Hepatocyte (in vitro differentiated cells): ENCODE measurements around the gene CBS.
"Not testable (repeated sequence)": the region's sequence is repeated elsewhere in the genome, so short reads cannot be mapped to it uniquely, and the experiment has no call there.

ENCODE experiments used
- EZH2 ChIP-seq: fragments of 200-600 bp; sonication (generic); IDR thresholded peaks from 2 replicates; pipeline ENCODE4 v1.6.1; 2016; ENCODE audit warnings: antibody characterized with exemption, mild to moderate bottlenecking, borderline replicate concordance
- EZH2phosphoT487 ChIP-seq: fragments of 200-600 bp; sonication (generic); IDR thresholded peaks from one replicate; pipeline ENCODE4 v1.6.1; 2018; ENCODE audit warnings: antibody characterized with exemption, mild to moderate bottlenecking, low read depth, moderate library complexity; ENCODE audit not compliant: unreplicated experiment, severe bottlenecking
- TF ChIP-seq, protein P1 (sequence below): fragments of 200-600 bp; sonication (generic); IDR thresholded peaks from 2 replicates; pipeline ENCODE4 v1.5.1; 2016; ENCODE audit warnings: antibody characterized with exemption, mild to moderate bottlenecking; ENCODE audit not compliant: poor library complexity

DNA sequence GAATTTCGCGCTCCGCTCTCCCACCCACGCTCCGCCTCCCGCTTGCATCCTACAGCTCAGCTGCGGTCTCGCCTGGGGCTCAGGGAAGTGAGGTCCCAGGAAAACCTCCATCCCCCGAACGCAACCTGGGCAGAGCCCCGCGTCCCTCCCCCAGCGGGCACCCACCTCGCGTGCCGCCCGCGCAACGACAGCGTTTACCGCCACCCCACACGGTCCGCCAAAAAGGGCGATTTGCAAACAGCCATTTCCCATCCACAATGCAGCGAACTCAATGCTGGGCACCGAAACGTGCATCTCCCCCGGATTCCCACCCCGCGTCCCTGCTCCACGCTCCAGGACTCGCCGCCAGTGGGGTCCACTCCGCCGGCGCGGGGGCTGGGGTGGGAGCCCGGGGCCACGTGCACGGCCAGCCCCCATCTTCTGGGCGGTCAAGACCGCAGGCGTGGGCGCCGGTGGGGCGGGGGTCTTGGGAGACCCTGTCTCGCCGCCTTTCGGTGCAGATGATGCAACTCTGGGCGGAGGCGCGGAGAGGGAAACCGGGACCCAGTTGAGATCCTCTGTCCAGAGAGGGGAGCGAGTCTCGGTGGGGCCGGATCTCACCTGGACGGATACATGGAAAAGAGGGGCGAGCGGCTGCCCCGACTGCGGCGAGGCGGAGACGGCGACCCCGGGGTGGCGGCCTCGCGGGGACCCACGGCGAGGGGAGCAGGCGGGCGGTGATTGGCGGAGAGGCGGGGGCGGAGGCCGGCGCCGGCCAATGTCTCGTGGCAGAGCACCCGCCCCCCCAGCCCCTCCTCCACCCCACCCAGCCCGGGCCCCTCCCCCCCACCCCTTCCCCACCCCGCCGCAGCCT, at the start of gene CBS:
- TF ChIP-seq, protein P1, sequence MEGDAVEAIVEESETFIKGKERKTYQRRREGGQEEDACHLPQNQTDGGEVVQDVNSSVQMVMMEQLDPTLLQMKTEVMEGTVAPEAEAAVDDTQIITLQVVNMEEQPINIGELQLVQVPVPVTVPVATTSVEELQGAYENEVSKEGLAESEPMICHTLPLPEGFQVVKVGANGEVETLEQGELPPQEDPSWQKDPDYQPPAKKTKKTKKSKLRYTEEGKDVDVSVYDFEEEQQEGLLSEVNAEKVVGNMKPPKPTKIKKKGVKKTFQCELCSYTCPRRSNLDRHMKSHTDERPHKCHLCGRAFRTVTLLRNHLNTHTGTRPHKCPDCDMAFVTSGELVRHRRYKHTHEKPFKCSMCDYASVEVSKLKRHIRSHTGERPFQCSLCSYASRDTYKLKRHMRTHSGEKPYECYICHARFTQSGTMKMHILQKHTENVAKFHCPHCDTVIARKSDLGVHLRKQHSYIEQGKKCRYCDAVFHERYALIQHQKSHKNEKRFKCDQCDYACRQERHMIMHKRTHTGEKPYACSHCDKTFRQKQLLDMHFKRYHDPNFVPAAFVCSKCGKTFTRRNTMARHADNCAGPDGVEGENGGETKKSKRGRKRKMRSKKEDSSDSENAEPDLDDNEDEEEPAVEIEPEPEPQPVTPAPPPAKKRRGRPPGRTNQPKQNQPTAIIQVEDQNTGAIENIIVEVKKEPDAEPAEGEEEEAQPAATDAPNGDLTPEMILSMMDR: not testable (repeated sequence)
- not testable (repeated sequence) for TF ChIP-seq EZH2, EZH2phosphoT487
